Measurements from ENCODE around the gene DNMT3L.
"Not testable (repeated sequence)": the region's sequence is repeated elsewhere in the genome, so short reads cannot be mapped to it uniquely, and the experiment has no call there.

The DNMT3L gene

DNA sequence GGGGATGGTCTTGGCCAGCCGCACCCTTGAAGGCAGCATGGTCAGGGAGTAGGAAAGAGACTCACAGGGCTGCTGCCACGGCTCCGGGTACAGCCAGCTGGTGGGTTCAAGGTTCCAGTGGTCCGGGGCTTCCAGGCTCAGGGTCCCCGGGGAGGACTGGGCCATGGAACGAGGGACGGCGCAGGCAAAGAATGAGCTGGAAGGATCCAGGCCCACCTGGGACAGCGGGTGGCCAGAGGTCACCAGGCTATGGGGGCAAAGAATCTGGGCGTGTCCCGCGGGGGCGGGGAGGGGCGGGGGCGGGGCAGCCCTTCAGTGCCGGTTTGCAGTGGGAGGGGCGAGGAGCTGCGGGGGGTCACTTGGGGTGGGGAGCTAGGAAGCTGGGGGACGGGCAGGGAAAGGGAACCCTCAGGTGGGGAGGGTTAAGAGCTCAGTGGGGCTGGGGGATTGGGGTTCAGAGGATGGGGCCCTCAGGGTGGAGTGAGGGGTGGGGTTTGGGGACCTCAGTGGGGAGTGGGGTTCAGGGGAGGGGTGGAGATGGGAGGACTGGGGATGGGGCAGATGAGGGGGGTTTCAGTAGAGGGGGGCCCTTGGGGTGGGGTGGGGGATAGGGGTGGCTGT lies at the start of gene DNMT3L:
Gene DNMT3L, minus strand, starts transcription at position 223 of the 621 bp plus-strand sequence. CDS start 638 bp downstream, outside the sequence.
- in situ Hi-C loops (cut with MboI; ENCODE audit: low sequenced_read_pairs) = no loop called here

DNA sequence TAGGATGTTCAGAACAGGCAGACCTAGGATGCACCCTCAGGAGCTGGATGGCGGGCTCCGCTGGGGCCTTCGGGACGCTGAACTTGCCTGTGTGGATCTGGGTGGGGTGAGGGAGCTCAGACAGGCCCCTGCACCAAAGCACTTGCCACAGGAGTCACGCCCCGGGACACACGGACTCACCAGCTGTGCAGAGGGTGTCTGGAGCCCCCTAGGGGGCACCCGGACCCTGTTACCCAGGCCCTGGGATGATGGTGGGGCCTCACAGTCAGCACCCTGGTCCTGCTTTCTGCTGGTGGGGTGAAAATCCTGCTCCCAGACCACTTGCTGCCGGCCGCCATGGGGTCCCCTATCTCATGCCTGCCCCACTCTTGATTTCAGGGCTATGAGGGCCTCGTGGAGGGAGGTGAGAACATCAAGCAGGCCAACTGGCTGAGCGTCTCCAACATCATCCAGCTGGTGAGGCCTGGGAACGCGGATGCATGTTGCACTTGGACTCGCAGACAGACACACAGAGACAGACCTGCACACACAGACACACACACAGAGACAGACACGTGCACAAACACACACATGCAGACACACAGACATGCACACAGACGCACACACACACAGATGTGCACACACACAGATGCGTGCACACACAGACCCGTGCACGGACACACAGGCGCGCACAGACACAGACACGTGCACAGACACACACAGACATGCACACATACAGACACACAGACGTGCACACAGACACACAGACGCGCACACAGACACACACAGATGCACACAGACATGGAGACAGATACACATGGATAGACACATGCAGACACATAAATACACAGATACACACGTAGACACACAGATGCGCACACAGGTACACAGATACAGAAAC lies 49.2 kb upstream of the DNMT3L start:
- in situ Hi-C loops (cut with MboI; ENCODE audit: low sequenced_read_pairs) = no loop called here

DNA sequence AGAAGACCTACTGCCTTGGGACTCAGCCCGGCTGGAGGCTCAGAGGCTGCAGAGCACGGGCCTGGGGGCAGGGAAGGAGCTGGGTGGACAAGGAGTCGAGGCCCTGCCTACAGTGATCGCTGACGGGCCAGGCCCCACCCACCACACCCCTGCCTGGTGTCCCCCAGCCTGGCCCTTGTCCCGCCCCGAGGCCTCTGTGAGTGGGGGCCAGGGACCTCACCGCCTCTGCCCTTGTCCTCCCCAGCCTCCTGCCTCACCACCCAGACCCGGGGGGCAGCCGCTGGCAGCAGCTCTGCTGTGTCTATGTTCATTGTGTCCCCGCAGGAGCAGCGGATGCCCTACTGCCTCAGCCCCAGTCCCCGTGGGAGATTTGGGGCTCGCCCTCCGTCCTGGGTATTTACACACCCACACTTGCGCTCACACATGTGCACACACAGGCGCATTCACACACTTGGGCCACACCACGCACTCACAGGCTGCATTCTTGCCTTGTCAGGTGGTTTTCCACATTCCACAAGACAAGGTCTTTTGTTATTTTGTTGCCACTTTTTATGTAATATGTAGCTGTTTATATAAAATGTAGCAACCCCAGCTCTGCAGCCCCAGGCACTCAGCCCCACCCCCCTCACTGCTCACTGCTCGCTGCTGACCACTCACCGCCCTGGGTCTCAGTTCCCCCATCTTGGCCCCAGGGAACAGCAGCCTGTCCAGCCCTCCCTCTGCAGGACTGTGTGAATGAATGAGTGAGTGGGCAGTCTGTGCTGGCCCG lies 45.4 kb upstream of the DNMT3L start:
- in situ Hi-C loops (cut with MboI; ENCODE audit: low sequenced_read_pairs) = no loop called here

DNA sequence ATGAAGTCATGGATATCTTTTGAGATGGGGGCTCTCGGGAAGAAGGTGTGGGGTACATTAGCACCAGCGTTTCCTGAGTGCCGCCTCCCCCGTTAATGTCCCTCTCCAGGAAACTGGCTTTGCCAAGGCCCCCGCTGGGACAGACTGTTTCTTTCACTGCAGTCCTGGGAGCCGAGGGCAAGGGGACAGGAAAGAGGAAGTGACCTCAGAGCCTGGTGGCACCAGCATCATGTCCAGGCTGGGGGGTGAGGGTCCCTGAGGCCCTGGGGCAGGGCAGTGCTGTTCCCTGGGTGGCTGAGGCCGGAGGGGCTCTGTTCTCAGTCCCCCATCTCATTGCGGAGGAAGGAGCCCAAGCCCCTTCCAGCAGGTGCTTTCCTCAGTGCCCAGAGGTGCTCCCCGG lies 44.0 kb upstream of the DNMT3L start:
- in situ Hi-C loops (cut with MboI; ENCODE audit: low sequenced_read_pairs) = no loop called here

DNA sequence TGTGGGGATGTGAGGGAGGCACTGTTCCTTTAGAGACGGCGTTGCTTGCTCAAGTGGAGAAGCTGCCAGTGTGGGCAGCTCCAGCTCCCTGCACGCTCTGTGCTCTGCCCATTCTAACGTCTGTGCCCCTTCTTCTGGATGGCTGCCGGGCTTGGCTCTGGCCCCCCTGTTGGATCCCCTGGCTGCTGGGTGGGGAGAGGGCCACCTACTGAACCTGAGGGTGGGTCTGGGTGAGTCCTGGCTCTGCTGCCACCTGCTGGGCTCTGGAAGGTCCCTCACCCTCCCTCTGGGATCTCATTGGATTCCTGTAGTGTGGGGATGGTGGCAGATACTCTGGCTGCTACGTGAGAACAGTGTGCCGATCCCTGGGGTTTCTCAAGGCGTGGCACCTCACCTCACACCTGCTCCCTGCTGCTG lies 43.2 kb upstream of the DNMT3L start:
- in situ Hi-C loops (cut with MboI; ENCODE audit: low sequenced_read_pairs) = no loop called here

DNA sequence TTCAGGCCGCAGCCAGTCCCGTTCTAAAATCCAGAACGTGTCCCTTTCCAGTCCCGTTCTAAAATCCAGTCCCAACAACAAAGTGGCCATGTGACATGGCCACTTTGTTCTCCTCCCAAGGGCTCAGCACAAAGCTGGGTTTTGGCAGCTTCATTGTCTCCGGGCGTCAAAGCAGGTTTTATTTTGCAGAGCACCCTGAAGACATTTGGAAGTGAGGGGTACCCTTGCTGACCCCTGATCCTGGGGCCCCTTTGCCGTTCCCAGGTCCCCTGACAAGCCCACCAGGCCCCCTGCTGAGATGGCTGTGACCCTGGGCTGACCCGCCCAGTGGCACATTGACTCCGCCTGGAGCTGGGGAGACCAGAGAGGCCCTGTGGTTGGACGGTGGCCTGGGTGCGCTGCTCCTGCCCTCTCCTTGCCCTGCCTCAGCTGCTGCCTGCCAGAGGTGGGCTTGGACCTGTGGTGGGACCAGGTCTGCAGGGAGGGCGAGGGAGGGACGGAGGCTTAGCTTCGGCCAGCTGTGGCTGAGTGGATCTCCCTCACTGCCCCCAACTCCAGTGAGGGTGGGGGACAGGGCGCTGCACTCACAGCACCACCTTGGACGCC lies 42.4 kb upstream of the DNMT3L start:
- in situ Hi-C loops (cut with MboI; ENCODE audit: low sequenced_read_pairs) = no loop called here

DNA sequence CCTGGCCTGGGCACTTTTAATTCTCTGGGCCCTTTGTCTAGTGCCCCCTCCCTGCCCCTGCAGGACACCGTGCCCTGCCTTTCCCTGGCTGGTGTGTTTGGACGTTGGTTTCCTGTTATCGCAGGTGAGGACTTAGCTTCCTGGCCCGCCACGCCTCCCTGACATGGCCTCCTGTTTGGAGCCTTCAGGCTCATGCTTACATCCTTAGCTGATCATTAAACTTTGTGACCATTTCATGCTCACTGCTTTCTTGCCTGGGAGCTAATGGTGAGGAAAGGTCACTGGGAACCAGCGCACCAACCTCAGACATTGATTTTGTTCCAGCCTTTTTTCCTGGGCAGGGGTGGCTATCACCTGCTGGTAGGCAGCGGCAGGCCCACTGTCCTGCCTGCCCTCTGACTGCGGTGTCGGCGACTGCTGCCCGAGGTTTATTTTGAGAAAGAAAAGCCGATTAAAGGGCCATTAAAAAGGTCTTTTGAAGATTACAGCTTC lies 41.8 kb upstream of the DNMT3L start:
- in situ Hi-C loops (cut with MboI; ENCODE audit: low sequenced_read_pairs) = no loop called here

DNA sequence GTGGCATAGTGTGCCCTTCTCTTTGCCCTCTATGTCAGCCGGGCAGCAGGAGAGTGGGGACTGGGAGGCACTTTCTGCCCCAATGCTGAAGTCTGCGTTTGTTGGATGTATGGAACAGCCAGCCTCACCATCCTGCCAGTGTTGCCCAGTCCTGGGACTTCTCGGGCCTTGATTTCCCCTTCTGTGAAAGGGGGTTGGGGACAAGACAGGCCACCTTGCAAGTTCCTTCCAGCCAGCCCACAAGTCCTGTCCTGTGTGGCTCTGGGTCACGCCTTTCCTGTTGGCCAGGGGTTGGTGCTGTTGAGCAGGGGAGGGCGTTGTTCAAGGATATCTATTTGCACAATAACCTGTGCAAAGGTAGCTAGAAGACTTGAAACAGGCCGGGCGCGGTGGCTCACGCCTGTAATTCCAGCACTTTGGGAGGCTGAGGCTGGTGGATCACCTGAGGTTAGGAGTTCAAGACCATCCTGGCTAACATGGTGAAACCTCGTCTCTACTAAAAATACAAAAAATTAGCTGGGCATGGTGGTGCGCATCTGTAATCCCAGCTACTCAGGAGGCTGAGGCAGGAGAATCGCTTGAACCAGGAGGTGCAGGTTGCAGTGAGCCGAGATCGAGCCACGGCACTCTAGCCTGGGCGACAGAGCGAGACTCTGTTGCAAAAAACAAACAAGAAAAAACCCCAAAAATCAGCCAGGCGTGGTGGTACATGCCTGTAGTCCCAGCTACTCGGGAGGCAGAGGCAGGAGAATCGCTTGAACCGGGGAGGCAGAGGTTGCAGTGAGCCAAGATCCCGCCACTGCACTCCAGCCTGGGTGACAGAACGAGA lies 41.1 kb upstream of the DNMT3L start:
- in situ Hi-C loops (cut with MboI; ENCODE audit: low sequenced_read_pairs) = not testable (repeated sequence)

DNA sequence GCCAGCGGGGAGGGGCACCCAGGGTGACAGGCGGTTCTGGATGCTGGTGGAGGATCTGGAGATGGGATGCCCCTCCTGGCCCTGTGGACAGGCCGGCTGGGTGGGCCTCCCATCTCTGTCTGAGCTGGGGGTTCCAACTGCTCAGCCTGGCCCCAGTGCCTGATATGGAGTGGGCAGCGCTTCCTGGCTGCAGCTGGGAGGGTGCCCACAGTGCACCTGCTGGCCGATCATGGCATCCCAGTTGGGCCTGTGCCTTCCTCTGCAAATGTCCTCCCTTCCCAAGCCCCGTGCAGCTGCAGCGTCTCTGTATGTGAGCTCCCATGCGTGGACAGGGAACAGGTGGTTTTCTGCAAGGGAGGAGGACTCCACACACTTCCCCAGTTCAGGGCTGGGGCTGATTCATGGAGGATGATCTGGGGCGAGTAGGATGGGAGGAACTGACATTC lies 40.3 kb upstream of the DNMT3L start:
- in situ Hi-C loops (cut with MboI; ENCODE audit: low sequenced_read_pairs) = no loop called here

DNA sequence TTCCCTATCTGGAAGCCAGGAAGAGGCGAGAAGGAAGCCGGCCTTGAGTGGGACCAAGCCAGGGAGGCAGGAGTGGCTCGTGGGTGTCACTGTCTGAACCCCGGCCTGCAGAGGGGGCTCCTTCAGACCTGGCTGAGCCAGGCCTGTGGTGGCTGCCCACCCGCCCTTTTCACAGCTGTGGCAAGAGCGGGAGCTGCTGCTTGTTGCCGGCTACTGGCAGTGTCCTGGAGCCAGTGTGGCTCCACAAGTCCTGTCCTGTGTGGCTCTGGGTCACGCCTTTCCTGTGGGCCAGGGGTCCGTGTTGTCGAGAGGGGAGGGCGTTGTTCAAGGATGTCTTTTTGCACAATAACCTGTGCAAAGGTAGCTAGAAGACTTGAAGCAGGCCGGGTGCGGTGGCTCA lies 39.4 kb upstream of the DNMT3L start:
- in situ Hi-C loops (cut with MboI; ENCODE audit: low sequenced_read_pairs) = no loop called here

DNA sequence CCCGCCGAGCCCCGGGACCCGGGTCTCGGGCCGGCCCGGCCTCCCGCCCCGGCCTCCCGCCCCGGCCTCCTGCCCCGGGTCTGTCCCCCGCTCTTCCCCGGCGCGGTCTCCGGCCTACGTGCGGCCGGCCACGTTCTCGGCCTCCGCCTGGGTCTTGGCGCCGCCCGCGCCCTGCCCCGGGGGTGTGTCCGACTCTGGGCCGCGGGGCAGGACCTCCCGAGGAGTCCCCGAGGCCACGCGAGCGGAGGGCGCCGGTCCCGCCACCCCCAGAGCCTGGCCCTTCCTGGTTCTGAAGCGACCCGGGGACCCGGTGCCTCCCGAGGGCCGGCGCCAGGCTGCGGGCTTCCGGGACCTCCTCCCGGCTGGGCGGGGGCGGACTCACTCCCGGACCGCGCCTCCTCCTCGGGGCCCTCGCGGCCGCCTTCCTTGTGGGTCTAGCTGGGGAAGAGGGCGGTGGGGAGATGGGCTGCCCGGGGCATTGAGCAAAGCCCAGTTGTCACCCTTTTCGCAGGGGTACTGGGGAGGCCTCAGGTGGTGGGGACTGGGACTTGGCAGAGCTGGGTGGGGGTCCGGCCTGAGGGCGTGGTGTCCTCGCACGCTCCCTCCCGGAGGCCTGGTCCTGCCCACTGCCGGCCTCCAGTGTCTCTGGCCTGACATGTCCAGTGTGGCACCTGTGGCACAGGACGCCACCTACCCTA lies 38.7 kb upstream of the DNMT3L start:
- in situ Hi-C loops (cut with MboI; ENCODE audit: low sequenced_read_pairs) = no loop called here

DNA sequence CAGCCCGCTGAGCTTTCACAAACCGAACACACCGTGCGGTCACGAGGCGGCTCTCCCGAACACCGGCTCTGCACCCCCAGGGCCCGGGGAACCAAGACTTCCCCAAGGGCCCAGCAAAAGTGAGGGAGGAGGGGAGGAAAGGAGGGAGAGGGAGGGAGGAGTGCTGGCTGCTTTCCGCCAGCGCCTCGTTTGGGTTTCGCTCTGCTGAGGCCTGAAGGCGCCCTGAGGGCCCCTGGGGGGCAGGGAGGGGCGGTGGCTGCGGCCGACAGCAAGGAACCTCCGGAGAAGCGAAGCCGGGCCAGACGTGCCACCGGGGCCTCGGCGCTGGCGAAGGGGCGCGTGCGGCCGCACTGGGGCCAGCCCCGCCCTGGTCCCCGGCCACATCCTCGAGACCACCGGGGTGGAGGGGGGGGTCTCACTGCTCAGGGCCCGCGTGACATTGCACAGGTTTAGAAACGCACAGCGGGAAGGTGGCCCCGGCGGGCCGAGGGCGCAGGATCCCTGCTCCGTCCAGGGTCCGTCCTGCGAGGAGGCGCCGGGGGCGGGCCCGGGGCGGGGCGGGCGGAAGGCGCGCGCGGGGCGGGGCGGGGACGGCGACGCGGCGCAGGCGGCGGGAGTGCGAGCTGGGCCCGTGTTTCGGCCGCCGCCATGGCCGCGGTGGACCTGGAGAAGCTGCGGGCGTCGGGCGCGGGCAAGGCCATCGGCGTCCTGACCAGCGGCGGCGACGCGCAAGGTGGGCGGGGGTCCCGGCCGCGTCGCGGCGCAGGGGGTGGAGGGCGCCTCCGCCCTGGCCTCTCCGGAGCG lies 38.0 kb upstream of the DNMT3L start, which contains the start of gene PFKL:
Gene PFKL, plus strand, starts transcription at position 596 of the 804 bp plus-strand sequence. Its CDS starts 53 bp downstream, at position 649.
- in situ Hi-C loops (cut with MboI; ENCODE audit: low sequenced_read_pairs) = no loop called here

DNA sequence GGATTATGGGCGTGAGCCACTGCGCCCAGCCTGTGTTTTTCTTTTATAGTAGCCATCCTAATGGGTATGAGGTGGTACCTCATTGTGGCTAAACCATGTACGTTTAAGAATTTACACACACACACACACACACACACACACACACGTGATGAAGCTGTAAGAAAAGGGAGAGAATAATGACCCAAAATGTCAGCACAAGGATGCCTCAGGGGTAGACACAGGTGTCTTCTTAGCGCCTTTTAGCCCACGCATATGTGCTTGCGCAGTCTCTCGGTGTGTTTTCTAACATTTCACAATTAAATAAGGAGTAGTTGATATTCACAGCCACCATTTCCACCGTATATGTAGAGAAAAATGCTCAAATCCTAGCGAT lies 37.4 kb upstream of the DNMT3L start:
- in situ Hi-C loops (cut with MboI; ENCODE audit: low sequenced_read_pairs) = no loop called here

DNA sequence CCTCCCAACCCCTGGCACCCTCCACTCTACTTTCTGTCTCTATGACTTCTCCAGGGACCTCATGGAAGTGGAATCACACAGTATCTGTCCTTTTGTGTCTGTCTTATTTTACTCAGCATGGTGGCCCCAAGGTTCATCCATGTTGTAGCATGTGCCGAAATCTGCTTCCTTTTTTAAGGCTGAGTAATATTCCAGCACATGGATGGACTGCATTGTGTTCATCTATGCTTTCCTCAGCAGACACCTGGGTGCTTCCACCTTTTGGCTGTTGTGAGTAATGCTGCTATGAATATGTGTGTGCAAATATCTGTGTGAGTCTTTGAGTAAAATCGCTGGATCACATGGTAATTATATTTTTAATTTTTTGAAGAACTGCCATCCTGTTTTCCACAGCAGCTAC lies 36.6 kb upstream of the DNMT3L start:
- in situ Hi-C loops (cut with MboI; ENCODE audit: low sequenced_read_pairs) = no loop called here

DNA sequence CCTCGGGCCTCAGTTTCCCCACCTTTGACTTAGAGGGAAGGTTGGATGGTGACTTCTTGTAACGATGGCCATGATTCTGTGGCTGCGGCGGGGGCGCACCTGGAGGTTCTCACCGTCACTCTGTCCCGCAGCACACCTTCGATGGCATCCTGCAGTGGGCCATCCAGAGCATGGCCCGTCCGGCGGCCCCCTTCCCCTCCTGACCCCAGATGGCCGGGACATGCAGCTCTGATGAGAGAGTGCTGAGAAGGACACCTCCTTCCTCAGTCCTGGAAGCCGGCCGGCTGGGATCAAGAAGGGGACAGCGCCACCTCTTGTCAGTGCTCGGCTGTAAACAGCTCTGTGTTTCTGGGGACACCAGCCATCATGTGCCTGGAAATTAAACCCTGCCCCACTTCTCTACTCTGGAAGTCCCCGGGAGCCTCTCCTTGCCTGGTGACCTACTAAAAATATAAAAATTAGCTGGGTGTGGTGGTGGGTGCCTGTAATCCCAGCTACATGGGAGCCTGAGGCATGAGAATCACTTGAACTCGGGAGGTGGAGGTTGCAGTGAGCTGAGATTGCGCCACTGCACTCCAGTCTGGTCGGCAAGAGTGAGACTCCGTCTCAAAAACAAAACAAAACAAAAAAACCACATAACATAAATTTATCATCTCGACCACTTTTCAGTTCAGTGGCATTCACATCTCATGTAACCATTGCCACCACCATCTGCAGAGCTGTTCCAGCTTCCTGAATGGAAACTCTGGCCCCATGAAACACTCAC lies 36.0 kb upstream of the DNMT3L start:
- in situ Hi-C loops (cut with MboI; ENCODE audit: low sequenced_read_pairs) = no loop called here

DNA sequence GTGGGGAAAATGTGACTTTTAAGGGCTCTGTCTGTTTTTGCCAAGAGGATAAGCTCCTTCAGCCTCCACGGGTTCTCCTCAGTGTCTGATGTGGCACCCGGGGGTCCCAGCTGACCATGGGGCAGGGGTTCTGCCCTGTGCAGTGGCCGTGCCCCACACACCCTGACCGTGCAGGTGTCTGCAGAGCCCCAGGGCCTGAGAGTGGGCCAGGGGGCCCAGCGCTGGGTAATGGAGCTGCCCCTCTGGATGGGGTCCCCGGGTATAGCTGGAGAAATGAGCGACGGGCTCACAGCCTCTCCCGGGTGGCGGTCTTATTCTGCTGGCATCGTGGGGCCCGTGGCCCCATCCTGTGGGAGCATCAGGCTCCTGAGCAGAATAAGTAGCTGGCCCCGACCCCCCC lies 35.2 kb upstream of the DNMT3L start:
- in situ Hi-C loops (cut with MboI; ENCODE audit: low sequenced_read_pairs) = no loop called here

DNA sequence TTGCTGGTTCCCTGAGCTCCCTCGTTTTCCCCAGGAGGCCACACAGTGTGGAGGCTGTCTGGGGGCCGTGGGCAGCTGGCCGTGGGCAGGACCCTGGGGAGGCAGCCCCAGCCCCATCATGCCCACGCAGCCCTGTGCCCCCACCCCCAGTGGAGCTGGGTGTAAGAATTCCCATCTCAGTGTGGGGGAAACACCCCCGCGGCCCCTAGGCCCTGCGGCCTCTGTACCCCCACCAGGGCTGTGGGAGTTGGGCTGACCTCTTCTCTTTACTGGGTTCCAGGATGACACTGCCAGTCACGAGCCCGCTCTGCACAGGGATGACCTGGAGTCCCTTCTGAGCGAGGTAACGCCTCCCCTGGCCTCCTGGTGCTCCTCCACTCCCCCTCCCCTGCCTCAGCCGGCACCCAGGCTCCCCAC lies 34.4 kb upstream of the DNMT3L start:
- in situ Hi-C loops (cut with MboI; ENCODE audit: low sequenced_read_pairs) = no loop called here

DNA sequence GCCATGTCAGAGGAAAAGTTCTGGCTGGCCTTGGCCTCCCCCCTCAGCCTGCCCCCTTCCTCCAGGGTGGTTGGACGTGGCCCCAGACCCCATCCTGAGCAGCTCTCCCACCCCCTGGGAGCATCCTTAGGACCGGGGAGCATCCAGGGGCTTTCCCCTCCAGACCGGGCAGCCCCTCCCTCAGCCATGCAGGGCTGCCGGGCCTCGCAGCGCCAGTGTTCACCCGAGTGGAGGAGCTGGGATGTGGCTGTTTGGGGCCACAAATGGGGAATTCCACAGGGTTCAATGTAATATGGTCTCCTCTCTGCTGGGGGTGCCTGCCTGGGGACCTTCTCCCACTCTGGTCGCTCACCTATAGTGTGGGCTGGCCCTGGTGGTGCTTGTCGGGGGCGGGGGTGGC lies 33.9 kb upstream of the DNMT3L start:
- in situ Hi-C loops (cut with MboI; ENCODE audit: low sequenced_read_pairs) = no loop called here
